Mucosa of stomach (tissue), 1 donor: ENCODE data around the gene STAM.

ENCODE experiments used
- H3K27me3 ChIP-seq: one replicate; pipeline ENCODE4 v1.7.0; 2013; ENCODE audit warnings: mild to moderate bottlenecking, low read length; ENCODE audit not compliant: control insufficient read depth, insufficient read depth
- H3K36me3 ChIP-seq: one replicate; pipeline ENCODE4 v1.7.0; 2013; ENCODE audit warnings: low read length; ENCODE audit not compliant: control insufficient read depth, insufficient read depth
- H3K4me1 ChIP-seq: one replicate; pipeline ENCODE4 v1.7.0; 2013; ENCODE audit warnings: mild to moderate bottlenecking, low read length; ENCODE audit not compliant: control insufficient read depth, insufficient read depth
- H3K4me3 ChIP-seq: one replicate; pipeline ENCODE4 v1.7.0; 2013; ENCODE audit warnings: low read length
- H3K9ac ChIP-seq: one replicate; pipeline ENCODE4 v1.7.0; 2013; ENCODE audit warnings: mild to moderate bottlenecking, low read length, moderate library complexity
- H3K9me3 ChIP-seq: one replicate; pipeline ENCODE4 v1.7.0; 2013; ENCODE audit warnings: mild to moderate bottlenecking, low read length, moderate library complexity; ENCODE audit not compliant: control insufficient read depth
- donor health status: Pancreatic carcinoma.

The STAM gene

GRCh38 chr10:17665747-17666146 lies 21.8 kb downstream of the STAM start:
- Histone ChIP-seq H3K36me3 (no peaks in the 10 kb centered on the region), H3K9me3 (no peaks in the 10 kb centered on the region), H3K4me3 (no peak overlapping the region), H3K27me3 (no peaks in the 10 kb centered on the region), H3K4me1 (no peaks in the 10 kb centered on the region), H3K9ac (no peak overlapping the region)

GRCh38 chr10:17668435-17669184 lies 24.7 kb downstream of the STAM start:
- H3K4me3 ChIP-seq: no peak overlapping the region
- no peak overlapping the region for H3K9ac ChIP-seq
- H3K27me3 ChIP-seq: no peaks in the 10 kb centered on the region
- H3K4me1 ChIP-seq: no peaks in the 10 kb centered on the region
- H3K36me3 ChIP-seq: no peaks in the 10 kb centered on the region
- no peaks in the 10 kb centered on the region for H3K9me3 ChIP-seq

GRCh38 chr10:17669185-17669872 lies 25.4 kb downstream of the STAM start:
- H3K9me3 ChIP-seq: no peaks in the 10 kb centered on the region
- no peaks in the 10 kb centered on the region for H3K27me3 ChIP-seq
- H3K36me3 ChIP-seq: no peaks in the 10 kb centered on the region
- no peaks in the 10 kb centered on the region for H3K4me1 ChIP-seq
- H3K9ac ChIP-seq: no peak overlapping the region
- no peak overlapping the region for H3K4me3 ChIP-seq

- no peaks in the 10 kb centered on the region for H3K27me3 ChIP-seq
- H3K9me3 ChIP-seq: no peaks in the 10 kb centered on the region
- no peaks in the 10 kb centered on the region for H3K4me1 ChIP-seq
- H3K4me3 ChIP-seq: no peak overlapping the region
- H3K36me3 ChIP-seq: no peaks in the 10 kb centered on the region
- no peak overlapping the region for H3K9ac ChIP-seq
Measured at GRCh38 chr10:17671307-17671706, 27.4 kb downstream of the STAM start.

- Histone ChIP-seq H3K4me1 (no peaks in the 10 kb centered on the region), H3K4me3 (no peak overlapping the region), H3K27me3 (no peaks in the 10 kb centered on the region), H3K9me3 (no peaks in the 10 kb centered on the region), H3K36me3 (no peaks in the 10 kb centered on the region), H3K9ac (no peak overlapping the region)
Measured at GRCh38 chr10:17673471-17674061, 29.6 kb downstream of the STAM start.

- Histone ChIP-seq H3K9ac (no peak overlapping the region), H3K4me1 (no peaks in the 10 kb centered on the region)
Measured at GRCh38 chr10:17674566-17674965, 30.6 kb downstream of the STAM start.

GRCh38 chr10:17675638-17676037 lies 31.7 kb downstream of the STAM start:
- Histone ChIP-seq H3K9me3 (no peaks in the 10 kb centered on the region), H3K4me1 (no peaks in the 10 kb centered on the region), H3K9ac (no peak overlapping the region), H3K4me3 (no peak overlapping the region), H3K36me3 (no peaks in the 10 kb centered on the region), H3K27me3 (no peaks in the 10 kb centered on the region)

More at GRCh38 chr10:17674566-17674965, 30.6 kb downstream of the STAM start:
- H3K36me3 ChIP-seq: no peaks in the 10 kb centered on the region
- H3K9me3 ChIP-seq: no peaks in the 10 kb centered on the region
- no peaks in the 10 kb centered on the region for H3K27me3 ChIP-seq
- no peak overlapping the region for H3K4me3 ChIP-seq

GRCh38 chr10:17676919-17677318 lies 33.0 kb downstream of the STAM start:
- H3K36me3 ChIP-seq: no peaks in the 10 kb centered on the region
- H3K9me3 ChIP-seq: no peaks in the 10 kb centered on the region
- no peaks in the 10 kb centered on the region for H3K4me1 ChIP-seq
- no peak overlapping the region for H3K9ac ChIP-seq
- no peak overlapping the region for H3K4me3 ChIP-seq
- no peaks in the 10 kb centered on the region for H3K27me3 ChIP-seq

- H3K9ac ChIP-seq: no peak overlapping the region
- H3K4me3 ChIP-seq: no peak overlapping the region
- H3K4me1 ChIP-seq: no peaks in the 10 kb centered on the region
- no peaks in the 10 kb centered on the region for H3K36me3 ChIP-seq
- H3K27me3 ChIP-seq: no peaks in the 10 kb centered on the region
- no peaks in the 10 kb centered on the region for H3K9me3 ChIP-seq
Measured at GRCh38 chr10:17682236-17682946, 38.4 kb downstream of the STAM start.

GRCh38 chr10:17683541-17683940 lies 39.6 kb downstream of the STAM start:
- no peaks in the 10 kb centered on the region for H3K4me1 ChIP-seq
- no peaks in the 10 kb centered on the region for H3K9me3 ChIP-seq
- no peak overlapping the region for H3K4me3 ChIP-seq
- no peaks in the 10 kb centered on the region for H3K27me3 ChIP-seq
- no peaks in the 10 kb centered on the region for H3K36me3 ChIP-seq
- no peak overlapping the region for H3K9ac ChIP-seq

GRCh38 chr10:17684537-17684936 lies 40.6 kb downstream of the STAM start:
- no peak overlapping the region for H3K9ac ChIP-seq
- no peaks in the 10 kb centered on the region for H3K4me1 ChIP-seq
- H3K9me3 ChIP-seq: no peaks in the 10 kb centered on the region
- no peaks in the 10 kb centered on the region for H3K27me3 ChIP-seq
- no peak overlapping the region for H3K4me3 ChIP-seq
- H3K36me3 ChIP-seq: no peaks in the 10 kb centered on the region
